ENCODE data around the gene SDK2. TPM values are rescaled to one million over a fixed set of nuclear protein-coding genes. Genes with fewer than 3 reads are reported as not detected.
A peak's percentile ranks its signal among the peaks of the same experiment; 100 is the strongest.

Gene SDK2
- total and polyA plus RNA-seq, 2 experiments from 2014 or later, result 0.59 to 1.2 TPM

GRCh38 chr17:73319766-73320165 lies 324.5 kb downstream of the SDK2 start:
- no peaks in the 10 kb centered on the region for H3K79me2 ChIP-seq

GRCh38 chr17:73318836-73319235 lies 325.4 kb downstream of the SDK2 start:
- H3K27me3 ChIP-seq, result no peaks in the 10 kb centered on the region
- 28% methylated on average over 5 of the region's 5 CpGs for WGBS (ENCODE audit: low lambda C conversion rate, missing lambda C conversion rate)
- no peak overlapping the region for H3K27ac ChIP-seq
- no peaks in the 10 kb centered on the region for H3K79me2 ChIP-seq
- H3K4me3 ChIP-seq, result no peak overlapping the region
- no peak overlapping the region for H3K4me2 ChIP-seq
- DNase-seq (ENCODE audit: low spot score), result no peak
- no peaks in the 10 kb centered on the region for H3K36me3 ChIP-seq (replicated peaks; ENCODE audit: insufficient read depth, low read depth)
- no peaks in the 10 kb centered on the region for H3K9me3 ChIP-seq (ENCODE audit: low read depth)
- peaks cover 36% of the 10 kb centered on the region for H3K4me1 ChIP-seq (ENCODE audit: insufficient read depth)
- H2AFZ ChIP-seq, result no peak overlapping the region
- H4K20me1 ChIP-seq (ENCODE audit: insufficient read depth, poor library complexity, severe bottlenecking), result no peaks in the 10 kb centered on the region
- H3K9me2 ChIP-seq (replicated peaks; ENCODE audit: insufficient read depth), result no peaks in the 10 kb centered on the region
- no peak for TF ChIP-seq EZH2 (IDR thresholded peaks at IDR 0.05; ENCODE audit: borderline replicate concordance)
- TF ChIP-seq CTCF (IDR thresholded peaks at IDR 0.05; ENCODE audit: poor library complexity), result no peak
- TF ChIP-seq EZH2phosphoT487 (IDR thresholded peaks at IDR 0.05; ENCODE audit: low read depth, severe bottlenecking, unreplicated experiment), result no peak

More at GRCh38 chr17:73319766-73320165, 324.5 kb downstream of the SDK2 start:
- no peak for DNase-seq (ENCODE audit: low spot score)
- Histone ChIP-seq H3K9me2 (replicated peaks; ENCODE audit: insufficient read depth) (no peaks in the 10 kb centered on the region), H3K4me3 (no peak overlapping the region), H3K36me3 (replicated peaks; ENCODE audit: insufficient read depth, low read depth) (no peaks in the 10 kb centered on the region), H3K27me3 (no peaks in the 10 kb centered on the region), H2AFZ (no peak overlapping the region), H3K27ac (no peak overlapping the region), H4K20me1 (ENCODE audit: insufficient read depth, poor library complexity, severe bottlenecking) (no peaks in the 10 kb centered on the region), H3K4me2 (no peak overlapping the region), H3K4me1 (ENCODE audit: insufficient read depth) (peaks cover 45% of the 10 kb centered on the region), H3K9me3 (ENCODE audit: low read depth) (no peaks in the 10 kb centered on the region)
- no peak for TF ChIP-seq EZH2 (IDR thresholded peaks at IDR 0.05; ENCODE audit: borderline replicate concordance)
- 80% methylated on average over 3 of the region's 3 CpGs for WGBS (ENCODE audit: low lambda C conversion rate, missing lambda C conversion rate)

GRCh38 chr17:73318427-73318813 lies 325.8 kb downstream of the SDK2 start:
- no peak overlapping the region for H3K4me2 ChIP-seq
- no peaks in the 10 kb centered on the region for H3K79me2 ChIP-seq
- WGBS (ENCODE audit: low lambda C conversion rate, missing lambda C conversion rate), result 89% methylated on average over 8 of the region's 8 CpGs
- no peak for TF ChIP-seq EZH2 (IDR thresholded peaks at IDR 0.05; ENCODE audit: borderline replicate concordance)
- TF ChIP-seq CTCF (IDR thresholded peaks at IDR 0.05; ENCODE audit: poor library complexity), result no peak
- TF ChIP-seq EZH2phosphoT487 (IDR thresholded peaks at IDR 0.05; ENCODE audit: low read depth, severe bottlenecking, unreplicated experiment), result no peak
- H3K36me3 ChIP-seq (replicated peaks; ENCODE audit: insufficient read depth, low read depth), result no peaks in the 10 kb centered on the region
- H4K20me1 ChIP-seq (ENCODE audit: insufficient read depth, poor library complexity, severe bottlenecking), result no peaks in the 10 kb centered on the region
- H3K9me3 ChIP-seq (ENCODE audit: low read depth), result no peaks in the 10 kb centered on the region
- peak overlapping the region; percentile 66 for H3K27ac ChIP-seq
- H2AFZ ChIP-seq, result no peak overlapping the region
- peaks cover 32% of the 10 kb centered on the region for H3K4me1 ChIP-seq (ENCODE audit: insufficient read depth)
- no peaks in the 10 kb centered on the region for H3K27me3 ChIP-seq
- no peak for DNase-seq (ENCODE audit: low spot score)
- H3K4me3 ChIP-seq, result no peak overlapping the region
- H3K9me2 ChIP-seq (replicated peaks; ENCODE audit: insufficient read depth), result no peaks in the 10 kb centered on the region

- H3K36me3 ChIP-seq (replicated peaks; ENCODE audit: insufficient read depth, low read depth), result no peaks in the 10 kb centered on the region
- TF ChIP-seq EZH2phosphoT487 (IDR thresholded peaks at IDR 0.05; ENCODE audit: low read depth, severe bottlenecking, unreplicated experiment) (no peak), EZH2 (IDR thresholded peaks at IDR 0.05; ENCODE audit: borderline replicate concordance) (no peak)
- H4K20me1 ChIP-seq (ENCODE audit: insufficient read depth, poor library complexity, severe bottlenecking), result no peaks in the 10 kb centered on the region
- WGBS (ENCODE audit: low lambda C conversion rate, missing lambda C conversion rate), result 67% methylated on average over 9 of the region's 9 CpGs
- H3K27me3 ChIP-seq, result no peaks in the 10 kb centered on the region
- H2AFZ ChIP-seq, result no peak overlapping the region
- no peaks in the 10 kb centered on the region for H3K79me2 ChIP-seq
- DNase-seq (ENCODE audit: low spot score), result no peak
- no peak overlapping the region for H3K4me2 ChIP-seq
- no peaks in the 10 kb centered on the region for H3K9me2 ChIP-seq (replicated peaks; ENCODE audit: insufficient read depth)
- no peaks in the 10 kb centered on the region for H3K9me3 ChIP-seq (ENCODE audit: low read depth)
- no peak overlapping the region for H3K4me3 ChIP-seq
- H3K27ac ChIP-seq, result peak overlapping the region; percentile 66
- peaks cover 27% of the 10 kb centered on the region for H3K4me1 ChIP-seq (ENCODE audit: insufficient read depth)
Measured at GRCh38 chr17:73317513-73318426, 326.5 kb downstream of the SDK2 start.

Data from hepatocyte (in vitro differentiated cells).